T-cell (primary cell): ENCODE data around the gene VWC2L. TPM values are rescaled to one million over a fixed set of nuclear protein-coding genes. Genes with fewer than 3 reads are reported as not detected.

Experiments
- ATAC-seq, 4 experiments: fragments of 200-7000 bp in 3 of 4; fragments of 150-1000 bp in 1 of 4; cut with Tn5 transposase; replicated peaks in 1 of 4; 1 replicate in 3 of 4; 2 replicates in 1 of 4; pipeline ENCODE4 v1.10.0; 2021; ENCODE audit warnings: moderate library complexity in 3 of 4, mild to moderate bottlenecking in 2 of 4, moderate number of reproducible peaks in 1 of 4
- CTCF ChIA-PET, 2 donors: fragments of 300-600 bp; sonication (Branson Sonifier 250); formaldehyde crosslinking; loops; one replicate each; lab custom pipeline; 2022; ENCODE audit warnings: antibody characterized with exemption in 2 of 2; lab: Charles Lee
- POLR2A ChIA-PET, 2 donors: fragments of 300-600 bp; sonication (Branson Sonifier 250); formaldehyde crosslinking; loops; one replicate each; lab custom pipeline; 2022; ENCODE audit warnings: antibody characterized with exemption in 2 of 2; lab: Charles Lee
- DNase-seq, 35 experiments: peaks; one replicate each; pipeline versions ENCODE4 v3.0.0 to v3.0.0-alpha.2; 2013 to 2023
- H3K27ac ChIP-seq: one replicate; pipeline ENCODE4 v1.5.1; 2013; ENCODE audit warnings: low read length
- H3K27me3 ChIP-seq, 2 experiments: replicated peaks in 1 of 2; 1 replicate in 1 of 2; 2 replicates in 1 of 2; pipeline versions ENCODE4 v1.6.1 to v1.7.0; 2013; ENCODE audit warnings: low read length in 1 of 2, mixed read lengths in 1 of 2; ENCODE audit not compliant: control insufficient read depth in 2 of 2, insufficient read depth in 2 of 2; ENCODE audit errors: extremely low read depth in 1 of 2
- H3K36me3 ChIP-seq, 2 donors: 1 replicate in 1 of 2; 2 replicates in 1 of 2; pipeline versions ENCODE4 v1.6.1 to v1.7.0; 2013; ENCODE audit warnings: low read length in 1 of 2; ENCODE audit not compliant: control insufficient read depth in 2 of 2, insufficient read depth in 1 of 2; ENCODE audit errors: extremely low read depth in 1 of 2
- H3K4me1 ChIP-seq, 2 experiments: 1 replicate in 1 of 2; 2 replicates in 1 of 2; pipeline versions ENCODE4 v1.6.1 to v1.7.0; 2013; ENCODE audit warnings: low read length in 2 of 2, mixed read lengths in 1 of 2; ENCODE audit not compliant: insufficient read depth in 2 of 2, control insufficient read depth in 1 of 2; ENCODE audit errors: extremely low read depth in 1 of 2
- H3K4me3 ChIP-seq, 2 donors: 1 replicate in 1 of 2; 2 replicates in 1 of 2; pipeline versions ENCODE4 v1.5.1 to v1.7.0; 2013; ENCODE audit warnings: mild to moderate bottlenecking in 2 of 2, low read length in 1 of 2, moderate library complexity in 1 of 2; ENCODE audit not compliant: control insufficient read depth in 1 of 2; ENCODE audit errors: extremely low read depth in 1 of 2
- H3K9me3 ChIP-seq: 2 replicates; pipeline ENCODE4 v1.7.0; 2013
- H3K27ac Mint-ChIP-seq, 2 donors: one replicate each; pipeline ENCODE4 v1.8.0; 2020 to 2021; ENCODE audit warnings: mild to moderate bottlenecking in 2 of 2, mixed read lengths in 2 of 2
- H3K27me3 Mint-ChIP-seq, 2 donors: one replicate each; pipeline ENCODE4 v1.8.0; 2021 to 2022; ENCODE audit warnings: mixed read lengths in 2 of 2
- H3K36me3 Mint-ChIP-seq: one replicate; pipeline ENCODE4 v1.8.0; 2021; ENCODE audit warnings: mixed read lengths
- H3K4me1 Mint-ChIP-seq, 3 donors: one replicate each; pipeline ENCODE4 v1.8.0; 2020 to 2022; ENCODE audit warnings: mixed read lengths in 3 of 3, mild to moderate bottlenecking in 1 of 3
- H3K4me3 Mint-ChIP-seq, 3 donors: one replicate each; pipeline ENCODE4 v1.8.0; 2020 to 2022; ENCODE audit warnings: mild to moderate bottlenecking in 3 of 3, mixed read lengths in 3 of 3, moderate library complexity in 3 of 3
- H3K9me3 Mint-ChIP-seq, 3 donors: one replicate each; pipeline ENCODE4 v1.8.0; 2020 to 2022; ENCODE audit warnings: mixed read lengths in 3 of 3
- WGBS: methylation state at CpG from one replicate; pipeline ENCODE4 v1.1.5; 2013; ENCODE audit warnings: missing lambda C conversion rate; ENCODE audit not compliant: insufficient coverage; 5-methylcytosine and 5-hydroxymethylcytosine counted together
- total RNA-seq, 35 experiments: library from RNA in 6 of 35; stranded (reverse) in 6 of 35; fragments of 120-200 nt in 1 of 35; gene quantifications; one replicate each; pipeline versions ENCODE4 v1.2.1 to v1.2.4 and lab custom pipeline; 2013 to 2026

The VWC2L gene
- total RNA-seq, 5 donors from 2014 or later (not counting 1 experiment from before 2014, with no cell fraction given) = not detected

- H3K9me3 ChIP-seq = no peaks in the 10 kb centered on the region
- H3K4me1 Mint-ChIP-seq = no peaks in the 10 kb centered on the region
- H3K27me3 Mint-ChIP-seq = peaks cover 0 to 4% of the 10 kb centered on the region in 2 donors
- ChIA-PET POLR2A (no interaction called here), CTCF (no interaction called here)
- H3K4me1 ChIP-seq = no peaks in the 10 kb centered on the region
- no CpG with 5 or more reads among the region's 2 CpGs for WGBS
- no peak overlapping the region for H3K27ac Mint-ChIP-seq
- ATAC-seq (no peak), DNase-seq (no peak)
- H3K36me3 ChIP-seq = no peaks in the 10 kb centered on the region
- no peak overlapping the region for H3K4me3 Mint-ChIP-seq
- H3K9me3 Mint-ChIP-seq = peaks cover 0 to 7% (median 0%) of the 10 kb centered on the region in 3 donors
- H3K27ac ChIP-seq = no peak overlapping the region
- H3K4me3 ChIP-seq = no peak overlapping the region
- H3K27me3 ChIP-seq = no peaks in the 10 kb centered on the region
- H3K36me3 Mint-ChIP-seq = no peaks in the 10 kb centered on the region
Observed at GRCh38 chr2:214492608-214493007, 81.8 kb downstream of the VWC2L start.

- Mint-ChIP-seq H3K4me3 (no peak overlapping the region), H3K27ac (no peak overlapping the region), H3K9me3 (no peaks in the 10 kb centered on the region), H3K27me3 (no peaks in the 10 kb centered on the region), H3K4me1 (no peaks in the 10 kb centered on the region), H3K36me3 (no peaks in the 10 kb centered on the region)
- H3K4me1 ChIP-seq = no peaks in the 10 kb centered on the region
- H3K36me3 ChIP-seq = no peaks in the 10 kb centered on the region
- DNase-seq (no peak), ATAC-seq (no peak)
- no peak overlapping the region for H3K27ac ChIP-seq
- ChIA-PET CTCF (no interaction called here), POLR2A (no interaction called here)
- no peaks in the 10 kb centered on the region for H3K9me3 ChIP-seq
- WGBS = 80% methylated on average over 1 of the region's 3 CpGs
- H3K27me3 ChIP-seq = no peaks in the 10 kb centered on the region
- no peak overlapping the region for H3K4me3 ChIP-seq
Observed at GRCh38 chr2:214497489-214497888, 86.6 kb downstream of the VWC2L start.

GRCh38 chr2:214503568-214503967 is 92.7 kb downstream of the VWC2L start:
- no peak overlapping the region for H3K4me3 Mint-ChIP-seq
- ATAC-seq (no peak), DNase-seq (no peak)
- ChIA-PET POLR2A (no interaction called here), CTCF (no interaction called here)
- no peaks in the 10 kb centered on the region for H3K9me3 ChIP-seq
- no peaks in the 10 kb centered on the region for H3K36me3 Mint-ChIP-seq
- no peak overlapping the region for H3K27ac ChIP-seq
- no peak overlapping the region for H3K27ac Mint-ChIP-seq
- no peaks in the 10 kb centered on the region for H3K4me1 Mint-ChIP-seq
- no peaks in the 10 kb centered on the region for H3K27me3 Mint-ChIP-seq
- H3K9me3 Mint-ChIP-seq = peaks cover 0 to 3% (median 0%) of the 10 kb centered on the region in 3 donors
- H3K4me1 ChIP-seq = no peaks in the 10 kb centered on the region
- H3K27me3 ChIP-seq = no peaks in the 10 kb centered on the region
- no peak overlapping the region for H3K4me3 ChIP-seq
- no CpG with 5 or more reads among the region's 1 CpG for WGBS
- no peaks in the 10 kb centered on the region for H3K36me3 ChIP-seq

GRCh38 chr2:214504599-214505376 is 93.9 kb downstream of the VWC2L start:
- no peak for ATAC-seq
- H3K27me3 ChIP-seq = no peaks in the 10 kb centered on the region

GRCh38 chr2:214507032-214507431 is 96.2 kb downstream of the VWC2L start:
- Histone ChIP-seq H3K36me3 (no peaks in the 10 kb centered on the region), H3K27me3 (no peaks in the 10 kb centered on the region), H3K27ac (no peak overlapping the region), H3K4me1 (no peaks in the 10 kb centered on the region), H3K4me3 (no peak overlapping the region), H3K9me3 (no peaks in the 10 kb centered on the region)
- ATAC-seq (no peak), DNase-seq (no peak)
- Mint-ChIP-seq H3K4me3 (no peak overlapping the region), H3K4me1 (no peaks in the 10 kb centered on the region), H3K27ac (no peak overlapping the region), H3K9me3 (peaks cover 0 to 3% (median 0%) of the 10 kb centered on the region in 3 donors), H3K27me3 (no peaks in the 10 kb centered on the region), H3K36me3 (no peaks in the 10 kb centered on the region)
- CTCF ChIA-PET = no interaction called here
- POLR2A ChIA-PET = no interaction called here

More at GRCh38 chr2:214504599-214505376, 93.9 kb downstream of the VWC2L start:
- Mint-ChIP-seq H3K4me1 (no peaks in the 10 kb centered on the region), H3K27me3 (no peaks in the 10 kb centered on the region), H3K36me3 (no peaks in the 10 kb centered on the region), H3K27ac (no peak overlapping the region), H3K4me3 (no peak overlapping the region), H3K9me3 (peaks cover 0 to 3% (median 0%) of the 10 kb centered on the region in 3 donors)
- WGBS = 90% methylated on average over 2 of the region's 8 CpGs
- POLR2A ChIA-PET = no interaction called here
- CTCF ChIA-PET = no interaction called here
- Histone ChIP-seq H3K4me3 (no peak overlapping the region), H3K4me1 (no peaks in the 10 kb centered on the region), H3K36me3 (no peaks in the 10 kb centered on the region), H3K27ac (no peak overlapping the region), H3K9me3 (no peaks in the 10 kb centered on the region)
- no peak for DNase-seq

- Mint-ChIP-seq H3K27me3 (peaks cover 0 to 7% of the 10 kb centered on the region in 2 donors), H3K27ac (no peak overlapping the region), H3K36me3 (no peaks in the 10 kb centered on the region), H3K9me3 (no peaks in the 10 kb centered on the region), H3K4me3 (no peak overlapping the region), H3K4me1 (no peaks in the 10 kb centered on the region)
- 33% methylated on average over 1 of the region's 1 CpG for WGBS
- no peaks in the 10 kb centered on the region for H3K9me3 ChIP-seq
- no peaks in the 10 kb centered on the region for H3K27me3 ChIP-seq
- no peak overlapping the region for H3K4me3 ChIP-seq
- no peaks in the 10 kb centered on the region for H3K4me1 ChIP-seq
- DNase-seq (no peak), ATAC-seq (no peak)
- H3K36me3 ChIP-seq = no peaks in the 10 kb centered on the region
- ChIA-PET CTCF (no interaction called here), POLR2A (no interaction called here)
- no peak overlapping the region for H3K27ac ChIP-seq
Observed at GRCh38 chr2:214514704-214515103, 103.8 kb downstream of the VWC2L start.
